OCI-LY3 (cell line): ENCODE measurements around the gene CACNA1G.

ENCODE experiments used
- EZH2phosphoT487 ChIP-seq: fragments of 200-600 bp; shearing (Covaris generic); IDR thresholded peaks from 2 replicates; pipeline ENCODE4 v1.6.1; 2018; ENCODE audit warnings: antibody characterized with exemption, mixed run types, low read depth
- TF ChIP-seq, protein P1 (sequence below): fragments of 200-600, 300-600 bp; sonication (generic); IDR thresholded peaks from 2 replicates; pipeline ENCODE4 v1.5.1; 2014; ENCODE audit warnings: antibody characterized with exemption, low read length, low read depth

GRCh38 chr17:50534979-50535326, 25.6 kb upstream of the CACNA1G start:
- TF ChIP-seq, protein P1, sequence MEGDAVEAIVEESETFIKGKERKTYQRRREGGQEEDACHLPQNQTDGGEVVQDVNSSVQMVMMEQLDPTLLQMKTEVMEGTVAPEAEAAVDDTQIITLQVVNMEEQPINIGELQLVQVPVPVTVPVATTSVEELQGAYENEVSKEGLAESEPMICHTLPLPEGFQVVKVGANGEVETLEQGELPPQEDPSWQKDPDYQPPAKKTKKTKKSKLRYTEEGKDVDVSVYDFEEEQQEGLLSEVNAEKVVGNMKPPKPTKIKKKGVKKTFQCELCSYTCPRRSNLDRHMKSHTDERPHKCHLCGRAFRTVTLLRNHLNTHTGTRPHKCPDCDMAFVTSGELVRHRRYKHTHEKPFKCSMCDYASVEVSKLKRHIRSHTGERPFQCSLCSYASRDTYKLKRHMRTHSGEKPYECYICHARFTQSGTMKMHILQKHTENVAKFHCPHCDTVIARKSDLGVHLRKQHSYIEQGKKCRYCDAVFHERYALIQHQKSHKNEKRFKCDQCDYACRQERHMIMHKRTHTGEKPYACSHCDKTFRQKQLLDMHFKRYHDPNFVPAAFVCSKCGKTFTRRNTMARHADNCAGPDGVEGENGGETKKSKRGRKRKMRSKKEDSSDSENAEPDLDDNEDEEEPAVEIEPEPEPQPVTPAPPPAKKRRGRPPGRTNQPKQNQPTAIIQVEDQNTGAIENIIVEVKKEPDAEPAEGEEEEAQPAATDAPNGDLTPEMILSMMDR = no peak
- no peak for TF ChIP-seq EZH2phosphoT487
